Measurements from ENCODE around the gene KANSL2. TPM values are rescaled to one million over a fixed set of nuclear protein-coding genes. Genes with fewer than 3 reads are reported as not detected.

Gene KANSL2
- polyA plus RNA-seq, 2 of the 4 experiments (the other 2 are of a cell fraction): 30.3 to 62.8 TPM

GRCh38 chr12:48688836-48689235, 6.8 kb upstream of the KANSL2 start:
- no peak for TF ChIP-seq FOSL2 (IDR thresholded peaks at IDR 0.05)
- TF ChIP-seq FOSL2 (CRISPR knock-in tag; IDR thresholded peaks at IDR 0.05): no peak
- no peak for TF ChIP-seq PHF8 (IDR thresholded peaks at IDR 0.05; ENCODE audit: borderline replicate concordance, low read depth)
- TF ChIP-seq MYC (IDR thresholded peaks at IDR 0.05; ENCODE audit: borderline replicate concordance, low read length): no peak
- no peak for TF ChIP-seq CHD4 (IDR thresholded peaks at IDR 0.05; ENCODE audit: borderline replicate concordance)
- TF ChIP-seq SREBF2 (IDR thresholded peaks at IDR 0.05): no peak
- TF ChIP-seq RCOR1 (IDR thresholded peaks at IDR 0.05; ENCODE audit: low read depth, low read length): no peak
- no peak for TF ChIP-seq CBX2 (IDR thresholded peaks at IDR 0.05; ENCODE audit: borderline replicate concordance, low read depth)
- no peak for TF ChIP-seq KDM5A (IDR thresholded peaks at IDR 0.05)
- no peak for TF ChIP-seq RNF2 (IDR thresholded peaks at IDR 0.05; ENCODE audit: borderline replicate concordance, low read depth)
- no peak for TF ChIP-seq GATA3 (IDR thresholded peaks at IDR 0.05; ENCODE audit: borderline replicate concordance)
- no peak for TF ChIP-seq HOXB5 (CRISPR knock-in tag; IDR thresholded peaks at IDR 0.05)
- no peak for TF ChIP-seq USF2 (IDR thresholded peaks at IDR 0.05)
- Histone ChIP-seq H3K4me3 (no peak overlapping the region), H3K4me2 (no peak overlapping the region), H3K4me1 (0 out of 3 replicates have a peak, but pooled peaks cover 6% of the 10 kb centered on the region), H3K27ac (no peak overlapping the region), H3K9me3 (no peaks in the 10 kb centered on the region)
- ATAC-seq: no peak
- CTCF ChIA-PET: interaction anchor here (0.8 kb wide), 1 partner anchor 108 kb away, joined by 3 read pairs; no protein-coding TSS in a partner anchor
- 63% methylated on average over 1 of the region's 1 CpG for WGBS (ENCODE audit: missing lambda C conversion rate)
- FAIRE-seq: no peak
- POLR2A ChIA-PET: no interaction called here
- DNase-seq (ENCODE audit: low read depth in 1 of 2, low spot score in 1 of 2): no peak

GRCh38 chr12:48687592-48687991, 5.6 kb upstream of the KANSL2 start:
- Histone ChIP-seq H3K4me1 (0 out of 3 replicates have a peak, but pooled peaks cover 6% of the 10 kb centered on the region), H3K4me3 (no peak overlapping the region), H3K4me2 (no peak overlapping the region), H3K9me3 (no peaks in the 10 kb centered on the region), H3K27ac (no peak overlapping the region)
- ATAC-seq (no peak), DNase-seq (ENCODE audit: low read depth in 1 of 2, low spot score in 1 of 2) (no peak), FAIRE-seq (no peak)
- CTCF ChIA-PET: no interaction called here
- POLR2A ChIA-PET: no interaction called here
- TF ChIP-seq HOXB13 (CRISPR knock-in tag; IDR thresholded peaks at IDR 0.05; ENCODE audit: low read depth) (no peak), USF2 (IDR thresholded peaks at IDR 0.05) (no peak), CHD4 (IDR thresholded peaks at IDR 0.05; ENCODE audit: borderline replicate concordance) (no peak), KDM1A (IDR thresholded peaks at IDR 0.05; ENCODE audit: low read depth) (no peak), ELK1 (IDR thresholded peaks at IDR 0.05; ENCODE audit: low read depth, low read length) (no peak), FOSB (CRISPR knock-in tag; IDR thresholded peaks at IDR 0.05) (no peak), HES2 (IDR thresholded peaks at IDR 0.05) (no peak), RNF2 (IDR thresholded peaks at IDR 0.05; ENCODE audit: borderline replicate concordance, low read depth) (no peak), FOXS1 (CRISPR knock-in tag; IDR thresholded peaks at IDR 0.05) (no peak), HOXA7 (CRISPR knock-in tag; IDR thresholded peaks at IDR 0.05) (no peak), HDAC2 (IDR thresholded peaks at IDR 0.05) (no peak), ZNF302 (CRISPR knock-in tag; IDR thresholded peaks at IDR 0.05) (no peak), BCL3 (IDR thresholded peaks at IDR 0.05) (no peak), RARB (CRISPR knock-in tag; IDR thresholded peaks at IDR 0.05) (no peak)
- 91% methylated on average over 4 of the region's 4 CpGs for WGBS (ENCODE audit: missing lambda C conversion rate)

All from A549 (cell line).